HepG2 (cell line): ENCODE results near the gene LIPT1. TPM values are rescaled to one million over a fixed set of nuclear protein-coding genes. Genes with fewer than 3 reads are reported as not detected.

ENCODE experiments used
- DR1 ChIP-seq: sonication (generic); formaldehyde crosslinking; IDR thresholded peaks from 2 replicates; pipeline ENCODE4 v1.8.0; 2021; ENCODE audit warnings: mild to moderate bottlenecking, missing genetic modification reagents, inconsistent platforms
- EED ChIP-seq: sonication (generic); formaldehyde crosslinking; IDR thresholded peaks from 2 replicates; pipeline ENCODE4 v1.5.0; 2020; ENCODE audit warnings: mild to moderate bottlenecking, missing genetic modification reagents
- HNF4A ChIP-seq: sonication (generic); formaldehyde crosslinking; IDR thresholded peaks from 2 replicates; pipeline ENCODE4 v1.4.0; 2020; ENCODE audit warnings: missing genetic modification reagents
- KLF12 ChIP-seq: sonication (generic); formaldehyde crosslinking; IDR thresholded peaks from 2 replicates; pipeline ENCODE4 v1.4.0; 2020; ENCODE audit warnings: missing genetic modification reagents, borderline replicate concordance
- KLF16 ChIP-seq, 2 experiments: sonication (generic) in 1 of 2; formaldehyde crosslinking in 1 of 2; IDR thresholded peaks; 2 replicates each; pipeline versions ENCODE4 v1.6.1 to v1.8.0; 2016 to 2023; ENCODE audit warnings: missing genetic modification reagents in 2 of 2, missing compliant biosample characterization in 1 of 2
- MAFK ChIP-seq, 2 experiments: IDR thresholded peaks in 1 of 2; conservative IDR thresholded peaks in 1 of 2; 2 replicates each; pipeline ENCODE4 v1.6.1; 2011; ENCODE audit warnings: improper control_type of control experiment in 2 of 2, low read length in 2 of 2
- ONECUT2 ChIP-seq: sonication (generic); formaldehyde crosslinking; IDR thresholded peaks from 2 replicates; pipeline ENCODE4 v1.4.0; 2020; ENCODE audit warnings: missing genetic modification reagents
- RAD21 ChIP-seq: fragments of 450-650 bp; formaldehyde crosslinking; IDR thresholded peaks from 2 replicates; pipeline ENCODE4 v1.5.0; 2020; ENCODE audit warnings: mild to moderate bottlenecking
- RFXANK ChIP-seq: IDR thresholded peaks from 2 replicates; pipeline ENCODE4 v1.6.1; 2016
- SIX1 ChIP-seq: sonication (generic); formaldehyde crosslinking; IDR thresholded peaks from 2 replicates; pipeline ENCODE4 v1.4.0; 2020; ENCODE audit warnings: missing genetic modification reagents, borderline replicate concordance
- ZBTB39 ChIP-seq: sonication (generic); formaldehyde crosslinking; IDR thresholded peaks from 2 replicates; pipeline ENCODE4 v1.5.0; 2020; ENCODE audit warnings: missing genetic modification reagents
- ZNF230 ChIP-seq: sonication (generic); formaldehyde crosslinking; IDR thresholded peaks from 2 replicates; pipeline ENCODE4 v1.4.0; 2020; ENCODE audit warnings: mild to moderate bottlenecking, missing genetic modification reagents
- ZNF878 ChIP-seq: sonication (generic); formaldehyde crosslinking; IDR thresholded peaks from 2 replicates; pipeline ENCODE4 v1.8.1; 2023; ENCODE audit warnings: mild to moderate bottlenecking, missing genetic modification reagents, moderate library complexity
- ZXDC ChIP-seq: sonication (generic); formaldehyde crosslinking; IDR thresholded peaks from 2 replicates; pipeline ENCODE4 v1.5.0; 2020; ENCODE audit warnings: mild to moderate bottlenecking, missing genetic modification reagents
- polyA plus RNA-seq, 8 experiments: library from polyadenylated mRNA; depleted of rRNA in 3 of 8; stranded (reverse) in 7 of 8; unstranded in 1 of 8; fragments of >200 nt; fragmentation: Illumina TruSeq in 4 of 8; extraction: Trizol in 4 of 8; gene quantifications; 2 replicates each; pipeline versions ENCODE4 v1.2.1 to v1.2.3, GENCODE V29; 2011 to 2016; ENCODE audit warnings: low read depth in 4 of 8, missing spikeins in 1 of 8, mixed read lengths in 1 of 8; ENCODE audit not compliant: insufficient read depth in 1 of 8
- total RNA-seq, 5 experiments: library from RNA; depleted of rRNA; stranded (reverse); fragments of >200 nt; fragmentation: Illumina TruSeq; extraction: Trizol; gene quantifications; 2 replicates each; pipeline ENCODE4 v1.2.3, GENCODE V29; 2016; ENCODE audit warnings: low read depth in 1 of 5
- TF ChIP-seq, protein P1 (sequence below): sonication (generic); formaldehyde crosslinking; IDR thresholded peaks from 2 replicates; pipeline ENCODE4 v1.4.0; 2020; ENCODE audit warnings: missing genetic modification reagents

LIPT1 gene
- total and polyA plus RNA-seq, 2 of the 13 experiments (the other 11 are each of a cell fraction or from before 2014, with no cell fraction given) = 8.0 to 9.6 TPM

DNA sequence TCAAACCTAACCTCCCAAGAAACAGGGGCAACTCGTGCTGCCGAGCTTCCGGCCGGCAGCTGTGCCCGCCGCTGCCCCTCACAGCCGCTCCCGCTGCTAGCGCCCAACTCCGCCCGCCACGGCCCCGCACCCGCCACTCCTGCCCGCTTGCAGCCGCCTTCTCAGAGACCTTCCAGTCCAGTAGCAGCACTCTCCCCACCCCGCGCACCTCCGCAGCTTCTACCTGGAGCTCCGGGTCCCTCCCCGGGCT lies 14.0 kb upstream of the LIPT1 start (continued):
- TF ChIP-seq ZBTB39 (CRISPR knock-in tag) (no peak), KLF12 (CRISPR knock-in tag) (no peak), MAFK (conservative IDR thresholded peaks at IDR 0.05 in 1 of 2, IDR thresholded peaks at IDR 0.05 in 1 of 2; ENCODE audit: low read length in 2 of 2) (no peak), HNF4A (CRISPR knock-in tag) (no peak; the same call in 1 of the 2 replicates), ONECUT2 (CRISPR knock-in tag) (0 out of 2 replicates have a peak, but pooled peaks have one; percentile 54), DR1 (CRISPR knock-in tag) (no peak), SIX1 (CRISPR knock-in tag) (no peak; the same call in 1 of the 2 replicates), KLF16 (CRISPR knock-in tag; IDR thresholded peaks at IDR 0.05) (no peak), ZNF878 (no peak), ZXDC (CRISPR knock-in tag) (peak; percentile 96), RAD21 (peak; percentile 50; the same call in 1 of the 2 replicates), ZNF230 (CRISPR knock-in tag) (no peak; the same call in 1 of the 2 replicates), EED (CRISPR knock-in tag) (no peak), RFXANK (CRISPR knock-in tag) (no peak)
- TF ChIP-seq, protein P1, sequence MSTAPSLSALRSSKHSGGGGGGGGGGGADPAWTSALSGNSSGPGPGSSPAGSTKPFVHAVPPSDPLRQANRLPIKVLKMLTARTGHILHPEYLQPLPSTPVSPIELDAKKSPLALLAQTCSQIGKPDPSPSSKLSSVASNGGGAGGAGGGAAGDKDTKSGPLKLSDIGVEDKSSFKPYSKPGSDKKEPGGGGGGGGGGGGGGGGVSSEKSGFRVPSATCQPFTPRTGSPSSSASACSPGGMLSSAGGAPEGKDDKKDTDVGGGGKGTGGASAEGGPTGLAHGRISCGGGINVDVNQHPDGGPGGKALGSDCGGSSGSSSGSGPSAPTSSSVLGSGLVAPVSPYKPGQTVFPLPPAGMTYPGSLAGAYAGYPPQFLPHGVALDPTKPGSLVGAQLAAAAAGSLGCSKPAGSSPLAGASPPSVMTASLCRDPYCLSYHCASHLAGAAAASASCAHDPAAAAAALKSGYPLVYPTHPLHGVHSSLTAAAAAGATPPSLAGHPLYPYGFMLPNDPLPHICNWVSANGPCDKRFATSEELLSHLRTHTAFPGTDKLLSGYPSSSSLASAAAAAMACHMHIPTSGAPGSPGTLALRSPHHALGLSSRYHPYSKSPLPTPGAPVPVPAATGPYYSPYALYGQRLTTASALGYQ = no peak
